T-helper 2 cell (primary cell): ENCODE data around the gene NUMBL.

ENCODE experiments used
- DNase-seq, 5 experiments: peaks; one replicate each; pipeline versions ENCODE4 v3.0.0 to v3.0.0-alpha.2; 2012 to 2022

Gene NUMBL

GRCh38 chr19:40689339-40690049, 957 bp downstream of the NUMBL start:
- peak in 1 of 5 experiments; percentile 54 for DNase-seq

DNA sequence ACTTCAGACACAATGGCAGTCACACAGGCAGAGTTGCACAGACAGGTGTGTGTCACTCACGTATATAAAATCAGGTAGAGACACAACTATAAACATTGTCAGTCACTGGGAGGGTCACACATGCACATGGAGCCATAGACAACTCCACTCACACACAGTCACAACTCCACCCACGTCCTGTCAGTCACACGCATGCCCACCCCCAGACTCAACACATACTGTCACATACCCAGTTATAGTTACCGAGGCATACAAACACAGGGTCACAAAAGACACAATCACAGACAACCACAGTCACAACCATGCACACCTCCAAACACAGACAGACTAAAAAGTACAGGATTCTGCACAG, 1.5 kb downstream of the NUMBL start:
- DNase-seq: no peak

- no peak for DNase-seq
Observed at GRCh38 chr19:40688309-40688708, 2.1 kb downstream of the NUMBL start.

DNA sequence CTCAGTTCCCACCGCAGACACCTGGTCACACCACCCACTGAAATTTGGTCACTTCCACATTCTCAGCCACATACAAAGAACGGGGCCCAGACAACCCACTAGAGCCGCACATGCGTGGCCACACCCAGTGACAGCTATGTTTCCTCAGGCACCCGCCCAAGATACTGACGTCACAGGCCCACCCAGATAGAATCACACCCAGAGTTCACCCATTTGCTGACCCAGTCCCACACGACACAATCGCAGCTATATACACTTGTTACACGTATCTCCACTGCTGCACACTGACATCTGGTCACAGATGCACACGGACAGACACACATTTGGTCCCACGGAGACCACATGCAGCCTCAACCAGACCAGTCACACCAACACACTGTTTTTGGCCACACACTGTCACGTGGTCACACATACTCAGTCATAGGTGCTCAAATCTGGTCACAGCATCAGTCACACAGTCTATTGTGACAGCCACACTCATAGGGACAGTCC, 2.9 kb downstream of the NUMBL start:
- no peak for DNase-seq

DNA sequence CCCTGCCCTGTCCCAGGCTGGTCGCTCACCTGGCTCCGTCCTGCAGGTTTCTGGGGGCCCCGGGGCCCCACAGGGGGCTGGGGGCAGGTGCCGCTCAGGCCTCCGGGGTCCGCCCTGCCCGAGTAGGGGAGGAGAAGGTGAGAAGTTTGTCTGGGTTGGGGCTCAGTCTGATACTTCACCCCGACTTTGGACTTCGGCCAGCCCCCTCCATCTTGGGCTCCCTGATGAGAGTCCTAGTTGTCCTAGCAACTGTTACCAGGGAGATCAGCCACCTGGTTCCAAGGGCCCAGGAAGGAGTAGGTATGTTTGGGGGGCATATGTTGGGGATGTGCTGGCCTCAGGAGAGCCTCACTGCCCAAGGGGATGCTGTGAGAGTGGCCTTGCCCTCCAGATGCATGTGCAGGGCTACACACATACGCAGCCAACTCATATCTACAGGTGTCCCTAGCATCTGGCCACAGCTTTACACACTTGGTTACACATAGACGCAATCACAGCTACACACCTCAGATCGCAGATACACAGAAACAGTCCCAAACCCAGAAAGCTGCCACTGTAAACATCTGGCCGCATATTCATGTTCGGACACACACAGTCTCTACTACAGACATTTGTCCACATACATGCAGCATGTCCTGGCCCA, 3.4 kb downstream of the NUMBL start:
- DNase-seq: no peak

DNA sequence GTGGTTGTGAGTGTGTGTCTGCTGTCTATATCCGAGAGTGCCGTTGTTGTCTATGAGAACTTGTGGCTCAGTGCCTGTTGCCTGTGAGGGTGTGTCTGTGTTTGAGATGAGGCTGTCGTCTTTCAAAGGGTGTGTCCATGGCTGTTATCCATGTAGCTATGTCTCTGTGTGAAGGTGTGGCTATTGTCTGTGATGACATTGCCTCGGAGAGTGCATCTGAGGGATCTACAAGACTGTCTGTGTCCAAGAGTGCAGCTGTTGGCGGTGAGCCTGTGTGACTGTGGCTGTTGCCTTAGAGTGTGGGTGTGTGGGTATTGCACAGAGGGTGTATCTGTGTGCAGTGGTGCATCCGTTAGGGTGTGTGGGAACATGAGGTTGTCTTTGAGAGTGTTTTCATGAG, 4.9 kb downstream of the NUMBL start:
- no peak for DNase-seq

DNA sequence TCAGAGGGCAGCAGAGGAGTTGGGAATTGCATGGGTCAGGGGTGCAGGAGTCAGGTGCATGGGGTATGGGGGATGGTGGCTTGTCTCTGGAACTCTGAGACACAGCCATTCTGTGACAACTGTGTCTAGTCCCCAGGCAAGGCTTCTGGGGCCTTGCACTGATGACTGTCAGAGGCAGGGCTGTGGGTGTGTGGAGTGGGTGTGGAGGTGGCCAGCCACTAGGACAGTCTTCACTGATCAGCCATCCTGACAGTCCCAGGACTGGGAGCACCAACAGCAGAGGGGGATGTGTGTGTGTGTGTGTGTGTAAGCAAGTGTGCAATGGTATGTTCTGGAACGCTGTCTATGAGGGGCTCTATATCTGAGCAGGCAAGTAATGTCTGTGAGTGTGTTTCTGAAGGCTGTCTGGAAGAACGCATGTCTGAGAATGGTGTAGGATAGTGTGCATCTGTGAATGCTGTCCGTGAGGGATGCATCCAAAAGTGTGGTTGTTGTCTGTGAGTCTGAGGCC, 5.4 kb downstream of the NUMBL start:
- DNase-seq: no peak

GRCh38 chr19:40684280-40684679, 6.2 kb downstream of the NUMBL start:
- no peak for DNase-seq

DNA sequence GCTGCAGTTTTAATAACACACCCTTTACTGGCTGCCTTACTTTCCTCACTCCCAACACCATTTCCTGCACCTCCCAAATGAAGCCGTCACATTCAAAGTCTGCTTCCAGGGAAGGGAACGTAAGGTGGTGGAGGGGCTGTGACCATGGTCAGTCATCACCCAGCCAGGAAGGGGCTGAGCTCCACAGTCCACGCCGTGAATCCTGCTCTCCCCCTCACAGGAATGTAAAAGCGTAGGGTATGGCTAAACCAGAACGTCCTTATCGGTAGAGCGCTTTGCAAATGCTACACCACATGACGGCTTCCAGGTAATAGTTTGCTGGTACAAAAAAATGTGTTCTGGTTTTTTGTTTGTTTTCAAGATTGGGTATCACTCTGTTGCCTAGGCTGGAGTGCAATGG, 7.0 kb downstream of the NUMBL start:
- no peak for DNase-seq

DNA sequence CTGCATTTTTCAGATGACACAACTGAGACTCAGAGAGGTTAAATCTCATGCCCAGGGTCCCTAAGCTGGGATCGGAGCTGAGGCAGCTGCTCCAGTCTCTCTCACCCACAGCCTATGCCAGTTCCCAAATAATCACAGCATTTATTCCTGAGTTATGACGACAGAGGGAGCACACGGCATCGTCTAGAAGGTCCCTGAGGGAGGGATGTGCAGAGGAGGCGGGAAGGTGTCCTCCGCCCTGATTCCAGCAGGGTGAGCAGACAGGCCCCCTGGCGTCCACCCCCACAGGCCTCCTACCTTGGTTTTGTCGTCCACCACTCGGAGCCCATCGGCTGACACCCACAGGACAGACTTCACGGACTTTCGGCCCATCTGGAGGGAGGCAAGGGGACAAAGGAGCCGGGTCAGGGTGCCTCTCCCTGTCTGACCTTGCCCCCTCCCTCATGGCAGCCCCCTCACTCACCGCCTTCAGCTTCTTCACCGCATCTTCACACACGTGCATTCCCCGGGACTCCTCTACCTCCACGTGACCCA, 8.0 kb downstream of the NUMBL start:
- DNase-seq: no peak

GRCh38 chr19:40681039-40681438, 9.4 kb downstream of the NUMBL start:
- no peak for DNase-seq

DNA sequence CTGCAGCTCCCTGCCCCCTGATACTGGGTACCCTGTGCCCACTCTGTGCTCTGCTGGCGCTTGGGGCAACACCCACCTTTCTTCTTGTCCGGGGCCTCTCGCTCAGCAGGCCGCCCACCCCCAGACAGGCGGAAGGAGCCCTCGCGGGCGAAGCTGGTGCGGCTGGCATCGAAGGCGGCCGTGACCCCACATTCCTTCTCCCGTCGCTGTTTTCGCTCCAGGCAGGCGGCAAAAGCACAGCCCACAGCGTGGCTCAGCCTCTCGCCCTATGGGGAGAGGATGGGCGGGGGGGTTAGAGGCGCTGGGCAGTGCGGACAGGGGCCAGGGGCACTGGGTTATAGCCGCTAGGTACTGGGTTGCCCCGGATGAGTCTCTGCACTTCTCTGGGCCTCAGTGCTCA, 13.3 kb downstream of the NUMBL start:
- DNase-seq: no peak

DNA sequence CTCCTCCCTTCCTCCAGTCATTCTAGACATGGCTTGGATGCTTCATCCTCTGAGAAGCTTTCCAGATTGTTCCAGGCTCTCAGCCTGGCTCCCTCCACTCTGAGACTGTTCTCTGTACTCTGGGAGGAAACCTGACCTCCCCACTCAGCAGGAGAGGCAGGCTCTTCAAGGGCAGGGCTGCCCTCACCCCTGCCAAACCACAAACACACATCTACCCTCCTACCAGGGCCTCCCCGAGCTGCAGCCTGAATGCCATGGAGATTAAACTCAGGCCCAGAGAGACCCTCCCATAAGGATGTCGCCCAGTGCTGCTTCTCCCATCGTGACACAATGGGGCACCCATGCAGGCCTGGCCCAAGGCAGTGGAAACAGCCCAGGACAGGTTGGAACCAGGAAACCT, 16.2 kb downstream of the NUMBL start:
- peak in 1 of 5 experiments; percentile 45 for DNase-seq

GRCh38 chr19:40673397-40673796, 17.1 kb downstream of the NUMBL start:
- peak in 1 of 5 experiments; percentile 52 for DNase-seq

DNA sequence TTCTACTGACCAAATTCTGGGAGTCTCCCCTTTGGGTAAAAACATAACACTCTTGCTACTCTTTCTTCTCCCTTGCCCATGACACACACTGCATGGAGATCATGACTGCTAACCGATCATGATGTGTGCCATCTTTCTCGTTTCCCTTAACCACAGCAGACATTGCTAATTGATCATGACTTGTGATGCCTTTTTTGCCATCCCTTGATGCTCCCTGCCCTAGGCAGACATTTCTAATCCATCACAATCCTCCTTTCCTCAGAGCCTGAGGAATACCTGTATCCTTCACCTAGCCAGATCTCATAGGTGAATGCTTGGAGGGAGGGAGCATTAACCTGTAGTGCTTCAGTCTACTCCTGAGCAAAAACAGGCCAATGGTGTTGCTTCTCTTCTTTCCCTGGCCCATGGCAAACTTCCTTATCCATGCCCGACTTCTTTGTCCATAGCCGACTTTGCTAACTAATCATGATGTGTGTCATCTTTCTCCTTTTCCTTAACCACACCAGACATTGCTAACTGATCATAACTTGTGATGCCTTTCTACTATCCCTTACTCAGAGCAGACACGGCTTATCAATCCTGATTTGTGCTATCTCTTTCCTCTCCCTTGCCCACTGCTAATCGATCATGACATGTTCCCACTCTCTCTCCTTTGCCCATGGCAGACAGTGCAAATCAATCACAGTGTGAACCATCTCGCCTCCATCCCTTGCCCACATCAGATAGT, 17.7 kb downstream of the NUMBL start:
- DNase-seq: no peak

GRCh38 chr19:40672038-40672437, 18.4 kb downstream of the NUMBL start:
- no peak for DNase-seq

DNA sequence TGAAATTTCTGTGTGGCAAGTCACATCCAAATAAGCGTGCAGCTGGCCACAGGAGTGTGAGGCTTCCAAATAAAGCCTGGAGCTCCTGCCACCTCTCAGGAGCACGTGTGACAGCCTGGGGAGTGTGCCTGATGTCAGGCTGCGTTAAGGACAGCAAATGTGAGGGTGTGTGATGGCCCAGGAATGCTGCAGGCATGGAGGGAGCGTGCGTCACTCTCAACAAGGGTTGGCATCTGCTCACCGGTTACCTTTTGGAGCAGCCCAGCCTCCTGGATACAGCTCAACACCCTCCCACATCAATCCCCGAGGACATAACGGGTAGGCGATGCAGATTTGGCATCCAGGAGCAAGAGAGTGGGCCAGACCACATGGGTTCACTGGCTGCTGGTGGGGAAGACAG, 19.0 kb downstream of the NUMBL start:
- no peak for DNase-seq

DNA sequence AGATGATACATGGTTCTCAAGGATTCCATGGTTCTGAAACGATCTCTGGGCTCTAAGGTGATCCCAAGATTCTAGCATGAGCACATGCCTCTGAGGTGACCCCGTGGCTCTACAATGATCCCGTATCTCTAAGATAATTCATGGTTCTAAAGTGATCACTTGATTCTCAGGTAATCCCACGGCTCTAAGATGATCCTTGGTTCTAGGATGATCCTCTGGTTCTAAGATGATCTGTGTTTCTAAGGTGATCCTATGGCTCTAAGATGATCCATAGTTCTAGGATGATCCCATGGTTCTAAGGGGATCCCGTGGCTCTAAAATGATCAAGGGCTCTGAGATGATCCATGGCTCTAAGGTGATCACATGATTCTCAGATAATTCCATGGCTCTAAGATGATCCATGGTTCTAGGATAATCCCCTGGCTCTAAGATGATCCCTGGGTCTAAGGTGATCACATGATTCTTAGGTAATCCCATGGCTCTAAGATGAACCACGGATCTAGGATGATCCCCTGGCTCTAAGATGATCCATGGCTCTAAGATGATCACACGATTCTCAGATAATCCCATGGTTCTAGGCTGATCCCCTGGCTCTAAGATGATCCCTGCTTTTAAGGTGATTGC, 21.3 kb downstream of the NUMBL start:
- DNase-seq: no peak

DNA sequence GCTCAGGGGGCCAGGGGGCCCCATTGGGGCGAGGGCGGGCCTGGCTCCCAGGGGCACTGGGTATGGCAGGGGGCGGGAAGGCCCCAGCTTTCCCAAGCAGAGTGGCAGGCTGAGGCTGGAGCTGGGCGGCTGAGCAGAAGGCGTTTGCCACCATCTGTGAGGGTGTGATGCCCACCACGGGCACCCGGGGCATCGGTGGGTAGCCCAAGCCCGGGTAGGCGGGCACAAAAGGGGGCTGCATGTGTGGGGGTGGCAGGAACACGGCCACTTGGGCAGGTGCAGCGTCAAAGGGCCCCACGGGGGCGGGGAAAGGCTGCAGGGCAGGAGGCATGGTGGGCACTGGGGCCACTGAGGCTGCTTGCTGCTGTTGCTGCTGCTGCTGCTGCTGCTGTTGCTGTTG, 22.8 kb downstream of the NUMBL start:
- no peak for DNase-seq

DNA sequence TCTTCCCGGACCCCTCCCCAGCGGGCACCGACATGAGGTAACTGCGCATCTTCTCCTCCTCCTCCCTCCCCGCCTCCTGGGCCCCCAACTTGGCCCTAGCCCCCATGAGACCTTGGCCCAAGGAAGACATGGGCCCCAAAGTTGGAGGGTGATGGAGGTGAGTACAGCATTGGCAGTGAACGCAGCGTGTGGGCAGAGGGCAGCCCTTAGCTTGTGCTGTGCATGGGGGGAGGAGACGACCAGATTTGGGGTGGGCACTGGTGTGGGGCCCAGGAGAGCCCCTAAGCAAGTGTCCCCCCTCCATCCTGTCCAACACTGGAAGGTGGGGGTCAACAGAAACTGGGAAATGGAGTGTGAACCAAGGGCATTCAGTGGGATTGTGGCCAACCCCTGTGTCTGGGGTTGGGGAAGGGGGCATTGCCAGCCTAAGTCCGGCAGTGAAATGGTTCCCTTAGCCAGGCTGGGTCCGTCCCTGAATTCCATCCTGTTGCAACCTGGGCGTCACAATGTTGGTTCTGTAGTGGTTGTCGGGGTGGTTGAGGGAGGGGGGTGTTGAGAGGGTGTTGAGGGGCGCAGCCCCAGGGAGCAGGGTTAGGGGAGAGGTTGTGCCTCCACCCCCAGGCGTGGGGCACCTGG, 23.5 kb downstream of the NUMBL start:
- no peak for DNase-seq

DNA sequence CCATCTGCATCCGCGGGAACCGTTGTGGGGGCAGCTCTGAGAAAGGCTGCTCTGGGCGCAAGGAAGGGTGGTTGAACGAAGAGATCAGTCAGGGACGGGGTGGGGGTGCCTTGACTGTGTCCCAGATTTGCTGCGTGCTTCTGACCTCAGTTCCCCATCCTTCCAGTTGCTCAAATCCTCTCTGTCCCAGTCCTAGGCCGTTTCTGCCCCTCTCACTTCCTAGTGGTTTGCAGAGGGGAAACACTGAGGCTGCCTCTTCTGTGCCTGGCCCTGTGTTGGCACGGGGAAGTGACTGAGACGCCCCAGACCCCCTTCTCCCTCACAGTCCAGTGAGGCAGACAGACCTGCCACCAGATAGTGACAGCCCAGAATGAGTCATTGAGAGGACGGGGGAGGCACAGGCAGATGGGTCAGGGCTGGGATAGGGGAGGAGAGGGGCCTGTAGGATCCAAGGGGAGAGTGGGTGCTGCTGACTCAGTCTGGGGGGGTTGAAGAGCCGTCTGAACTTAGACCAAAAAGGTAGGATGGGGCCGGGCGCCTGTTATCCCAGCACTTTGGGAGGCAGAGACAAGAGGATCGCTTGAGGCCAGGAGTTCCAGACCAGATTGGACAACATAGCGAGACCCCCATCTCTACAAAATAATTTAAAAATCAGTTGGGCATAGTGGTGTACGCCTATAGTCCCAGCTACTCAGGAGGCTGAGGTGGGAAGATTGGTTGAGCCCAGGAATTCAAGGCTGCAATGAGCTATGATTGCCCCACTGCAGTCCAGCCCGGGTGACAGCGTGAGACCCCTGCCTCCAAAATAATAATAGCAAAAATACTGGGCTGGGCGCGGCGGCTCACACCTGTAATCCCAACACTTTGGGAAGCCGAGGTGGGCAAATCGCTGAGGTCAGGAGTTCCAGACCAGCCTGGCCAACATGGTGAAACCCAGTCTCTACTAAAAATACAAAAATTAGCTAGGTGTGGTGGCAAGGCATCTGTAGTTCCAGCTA, 26.5 kb downstream of the NUMBL start:
- no peak for DNase-seq
